Stomach (tissue), 4 donors: ENCODE results near the gene FUCA1.

Source experiments
- CTCF ChIP-seq, 7 experiments: fragments of 450-650 bp in 4 of 7; fragments of 200-600 bp in 3 of 7; sonication (generic) in 3 of 7; IDR thresholded peaks; one replicate each; pipeline ENCODE4 v1.5.1; 2016 to 2019; ENCODE audit warnings: antibody characterized with exemption in 7 of 7, control low read depth in 2 of 7, mild to moderate bottlenecking in 1 of 7
- EP300 ChIP-seq: sonication (generic); formaldehyde crosslinking; IDR thresholded peaks from one replicate; pipeline ENCODE4 v1.6.1; 2017; ENCODE audit warnings: antibody characterized with exemption
- POLR2A ChIP-seq, 4 donors: fragments of 450-650 bp; IDR thresholded peaks; one replicate each; pipeline ENCODE4 v1.6.1; 2016; ENCODE audit warnings: antibody characterized with exemption in 4 of 4, control low read depth in 2 of 4, mild to moderate bottlenecking in 1 of 4, moderate library complexity in 1 of 4

GRCh38 chr1:23895993-23896392, 27.9 kb upstream of the FUCA1 start:
- no peak for TF ChIP-seq CTCF (IDR thresholded peaks at IDR 0.05)
- no peak for TF ChIP-seq EP300
- TF ChIP-seq POLR2A (IDR thresholded peaks at IDR 0.05): no peak
